Neuron (in vitro differentiated cells): ENCODE results near the gene RNF8.
"Not testable (repeated sequence)": the region's sequence is repeated elsewhere in the genome, so short reads cannot be mapped to it uniquely, and the experiment has no call there.

Experiments used
- H2AFZ ChIP-seq: one replicate; pipeline ENCODE4 v1.6.1; 2013; ENCODE audit warnings: low read depth, mild to moderate bottlenecking, inconsistent platforms, low read length, moderate library complexity
- H3K27me3 ChIP-seq: one replicate; pipeline ENCODE4 v1.6.1; 2013; ENCODE audit warnings: low read length; ENCODE audit not compliant: insufficient read depth
- H3K36me3 ChIP-seq: one replicate; pipeline ENCODE4 v1.6.1; 2013; ENCODE audit warnings: low read length; ENCODE audit not compliant: insufficient read depth
- H3K4me1 ChIP-seq: one replicate; pipeline ENCODE4 v1.6.1; 2013; ENCODE audit warnings: low read length; ENCODE audit not compliant: insufficient read depth
- H3K4me3 ChIP-seq: 2 replicates; pipeline ENCODE4 v1.5.1; 2013; ENCODE audit warnings: mild to moderate bottlenecking, low read length, moderate library complexity
- H3K9me3 ChIP-seq: one replicate; pipeline ENCODE4 v1.6.1; 2013; ENCODE audit warnings: low read length

RNF8 gene

DNA sequence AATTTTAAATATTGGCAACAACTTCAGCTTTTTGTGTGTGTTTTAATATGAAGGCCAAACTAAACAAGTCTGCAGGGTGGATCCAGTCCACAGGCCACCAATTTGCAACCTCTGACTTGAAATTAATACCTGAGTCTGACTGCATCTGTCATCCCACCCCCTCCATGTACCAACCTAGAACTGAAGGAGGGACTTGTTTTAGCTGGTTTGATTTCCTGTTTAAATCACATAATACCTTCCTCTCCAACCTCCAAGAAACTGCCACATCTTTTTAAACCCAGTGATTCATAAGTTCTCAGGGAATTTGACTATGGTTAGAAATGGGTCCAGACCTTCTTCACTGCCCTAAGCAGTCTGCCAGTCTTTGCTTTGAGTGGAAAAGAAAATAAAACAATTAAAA lies 21.6 kb downstream of the RNF8 start:
- no peaks in the 10 kb centered on the region for H3K4me1 ChIP-seq
- H3K4me3 ChIP-seq = no peak overlapping the region
- no peaks in the 10 kb centered on the region for H3K27me3 ChIP-seq
- no peaks in the 10 kb centered on the region for H3K9me3 ChIP-seq
- H3K36me3 ChIP-seq = peaks cover 70% of the 10 kb centered on the region
- H2AFZ ChIP-seq = no peak overlapping the region

DNA sequence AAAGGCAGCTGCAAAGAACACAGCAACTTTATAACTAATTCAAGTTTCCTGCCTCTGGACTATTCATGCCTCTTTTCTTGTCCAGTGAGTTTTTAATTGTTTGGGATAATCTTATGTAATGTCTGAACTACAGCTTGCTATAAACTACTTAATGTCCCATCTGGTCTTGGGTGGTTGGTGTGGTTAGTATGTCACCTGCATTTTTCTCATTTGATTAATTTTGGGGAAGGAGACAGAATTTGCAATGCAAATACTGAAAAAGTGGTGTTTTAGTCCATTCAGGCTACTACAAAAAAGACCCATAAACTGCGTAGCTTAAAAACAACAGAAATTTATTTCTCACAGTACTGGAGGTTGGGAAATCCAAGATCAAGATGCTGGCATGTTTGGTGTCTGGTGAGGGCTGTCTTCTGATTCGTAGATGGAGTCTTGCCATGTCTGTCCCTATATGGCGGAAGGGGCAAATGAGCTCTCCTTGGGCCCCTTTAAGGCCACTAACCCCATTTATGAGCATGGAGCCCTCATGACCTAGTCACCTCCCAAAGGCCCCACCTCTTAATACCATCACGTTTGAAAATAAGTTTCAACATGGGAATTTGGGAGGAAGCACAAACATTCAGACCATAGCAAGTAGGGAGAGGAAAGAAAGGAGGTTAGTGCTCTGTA lies 22.4 kb downstream of the RNF8 start:
- peaks cover 66% of the 10 kb centered on the region for H3K36me3 ChIP-seq
- H3K9me3 ChIP-seq = no peaks in the 10 kb centered on the region
- H3K27me3 ChIP-seq = no peaks in the 10 kb centered on the region
- no peak overlapping the region for H2AFZ ChIP-seq
- H3K4me3 ChIP-seq = no peak overlapping the region
- no peaks in the 10 kb centered on the region for H3K4me1 ChIP-seq

DNA sequence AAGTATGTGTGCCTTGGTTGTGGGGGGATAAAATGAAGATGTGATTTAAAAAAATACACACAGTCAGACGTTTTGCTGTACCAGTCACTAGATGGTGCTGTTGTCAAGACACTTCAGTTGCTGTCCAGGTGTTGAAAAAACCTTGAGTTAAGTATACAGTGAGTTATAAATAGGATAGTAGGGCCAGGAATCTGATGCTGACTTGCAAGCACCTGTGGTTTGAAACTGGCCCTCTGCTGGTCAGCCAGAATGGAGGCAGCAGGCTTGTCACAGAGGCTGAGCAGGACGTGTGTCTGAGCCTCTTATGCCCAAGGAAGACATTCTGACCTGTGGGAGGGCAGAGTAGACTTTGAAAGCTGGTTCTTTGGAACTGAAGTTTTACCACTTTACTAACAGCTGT lies 27.8 kb downstream of the RNF8 start:
- Histone ChIP-seq H3K9me3 (no peaks in the 10 kb centered on the region), H3K36me3 (peaks cover 40% of the 10 kb centered on the region), H3K4me3 (no peak overlapping the region), H3K27me3 (no peaks in the 10 kb centered on the region), H3K4me1 (no peaks in the 10 kb centered on the region), H2AFZ (no peak overlapping the region)

DNA sequence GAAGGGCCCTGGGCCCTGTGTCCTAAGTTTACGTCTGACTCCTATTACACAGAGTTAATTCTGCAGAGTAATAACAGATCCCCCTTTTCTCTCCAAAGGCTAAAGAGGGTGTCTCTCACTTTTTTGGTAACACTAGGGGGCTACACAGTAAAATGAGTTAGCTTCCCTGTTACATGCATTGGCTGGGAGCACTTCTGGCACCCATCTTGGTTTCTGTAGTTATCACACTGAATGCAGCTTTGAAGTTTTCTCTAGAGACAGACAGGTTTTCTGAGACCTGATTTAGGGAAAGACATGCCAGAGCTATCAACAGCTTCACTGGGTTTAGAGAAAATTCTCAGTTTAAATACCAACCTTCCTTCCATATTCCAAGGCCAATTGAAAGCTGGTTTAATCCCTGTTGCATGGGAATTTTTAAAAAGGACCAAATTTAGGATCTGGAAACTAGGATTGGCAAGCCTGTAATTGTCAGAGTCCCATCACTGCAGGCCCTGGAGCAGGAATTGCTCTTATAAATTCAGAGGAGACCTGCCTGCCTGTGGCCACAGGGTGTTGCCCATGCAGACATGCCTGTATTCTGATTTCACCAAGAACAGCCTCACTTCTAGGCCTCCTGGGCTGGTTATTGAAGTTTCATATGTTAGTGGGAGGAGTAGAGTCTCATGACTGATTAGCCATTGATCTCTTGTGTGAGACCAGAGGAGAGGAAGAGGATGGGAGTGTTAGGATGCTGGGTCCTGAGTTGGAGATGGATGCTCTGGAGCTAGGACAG lies 29.4 kb downstream of the RNF8 start:
- H3K36me3 ChIP-seq = peaks cover 39% of the 10 kb centered on the region
- no peaks in the 10 kb centered on the region for H3K4me1 ChIP-seq
- H3K27me3 ChIP-seq = no peaks in the 10 kb centered on the region
- no peak overlapping the region for H3K4me3 ChIP-seq
- H2AFZ ChIP-seq = no peak overlapping the region
- H3K9me3 ChIP-seq = no peaks in the 10 kb centered on the region

DNA sequence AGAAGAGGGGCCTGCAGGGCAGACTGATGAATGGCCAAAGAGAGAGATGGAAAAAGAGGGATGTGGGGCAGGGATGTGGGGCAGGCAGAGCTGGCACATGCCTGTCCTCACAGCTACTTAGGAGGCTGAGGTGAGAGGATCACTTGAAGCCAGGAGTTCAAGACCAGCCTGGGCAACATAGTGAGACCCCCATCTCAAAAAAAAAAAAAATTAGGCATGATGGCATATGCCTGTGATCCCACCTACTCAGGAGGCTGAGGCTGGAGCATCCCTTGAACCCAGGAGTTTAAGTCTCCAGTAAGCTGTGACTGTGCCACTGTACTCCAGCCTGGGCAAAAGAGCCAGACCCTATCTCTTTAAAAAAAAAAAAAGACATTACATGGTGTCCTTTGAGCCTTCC lies 34.8 kb downstream of the RNF8 start:
- Histone ChIP-seq H2AFZ (no peak overlapping the region), H3K4me3 (no peak overlapping the region), H3K36me3 (peaks cover 58% of the 10 kb centered on the region), H3K4me1 (no peaks in the 10 kb centered on the region), H3K9me3 (no peaks in the 10 kb centered on the region), H3K27me3 (no peaks in the 10 kb centered on the region)

DNA sequence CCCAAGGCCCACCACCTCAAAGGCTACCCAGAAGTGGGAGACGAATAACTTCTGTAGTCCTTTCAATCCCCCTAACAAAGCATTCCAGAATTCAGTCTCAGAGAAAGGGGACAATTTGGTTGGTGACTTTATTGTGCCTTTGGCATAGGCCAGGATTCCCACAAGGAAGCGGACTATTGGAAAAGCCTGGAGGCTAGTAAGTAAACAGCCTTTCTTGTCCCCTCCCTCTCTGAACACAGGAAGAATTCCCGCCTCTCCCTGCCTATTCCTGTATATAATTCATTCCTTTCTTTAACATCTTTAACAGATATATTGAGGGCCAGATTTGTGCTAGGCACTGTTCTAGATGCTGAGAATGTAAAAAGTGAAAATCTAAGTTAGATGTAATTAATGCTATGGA lies 36.1 kb downstream of the RNF8 start:
- Histone ChIP-seq H3K4me3 (no peak overlapping the region), H2AFZ (no peak overlapping the region), H3K36me3 (peaks cover 59% of the 10 kb centered on the region), H3K27me3 (no peaks in the 10 kb centered on the region), H3K4me1 (no peaks in the 10 kb centered on the region), H3K9me3 (no peaks in the 10 kb centered on the region)

DNA sequence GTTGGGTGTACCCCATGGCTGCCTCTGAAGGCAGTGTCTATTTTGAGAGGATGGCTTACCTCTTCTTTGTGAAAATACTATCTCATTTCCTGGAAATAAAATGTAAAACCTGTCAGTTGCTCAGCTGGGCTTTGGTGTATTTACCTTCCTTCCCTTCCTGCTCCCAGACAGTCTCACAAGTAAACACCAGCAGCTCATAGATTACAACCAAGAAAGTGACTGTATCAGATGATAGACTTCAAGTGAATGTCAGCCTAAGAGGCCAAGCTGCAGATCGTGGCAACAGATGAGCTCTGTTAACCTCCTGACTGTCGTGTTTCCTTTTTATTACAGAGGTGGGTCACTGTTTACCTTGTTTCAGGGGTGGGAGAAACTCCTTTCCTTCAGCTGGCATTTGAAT lies 37.3 kb downstream of the RNF8 start:
- Histone ChIP-seq H3K4me1 (no peaks in the 10 kb centered on the region), H3K27me3 (no peaks in the 10 kb centered on the region), H3K4me3 (no peak overlapping the region), H3K9me3 (no peaks in the 10 kb centered on the region), H2AFZ (no peak overlapping the region), H3K36me3 (peaks cover 58% of the 10 kb centered on the region)

DNA sequence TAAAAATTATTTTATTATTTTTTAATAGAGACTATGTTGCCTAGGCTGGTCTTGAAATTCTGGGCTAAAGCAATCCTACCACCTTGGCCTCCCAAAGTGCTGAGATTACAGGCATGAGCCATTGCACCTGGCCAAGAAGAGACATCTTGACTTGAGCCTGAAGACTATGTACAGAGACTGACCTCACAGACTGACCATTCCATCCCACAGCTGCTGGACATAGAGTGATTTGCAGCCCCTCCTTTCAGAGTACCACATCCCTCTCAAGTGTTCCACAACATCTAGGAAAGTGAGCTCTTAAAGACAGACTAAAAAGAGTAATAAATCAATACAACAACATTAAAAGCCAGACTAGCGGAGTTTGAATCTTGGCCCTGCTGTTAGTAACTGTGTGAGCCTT lies 39.0 kb downstream of the RNF8 start:
- Histone ChIP-seq H3K9me3 (no peaks in the 10 kb centered on the region), H3K36me3 (peaks cover 44% of the 10 kb centered on the region), H3K27me3 (no peaks in the 10 kb centered on the region), H3K4me3 (no peak overlapping the region), H2AFZ (no peak overlapping the region), H3K4me1 (no peaks in the 10 kb centered on the region)

DNA sequence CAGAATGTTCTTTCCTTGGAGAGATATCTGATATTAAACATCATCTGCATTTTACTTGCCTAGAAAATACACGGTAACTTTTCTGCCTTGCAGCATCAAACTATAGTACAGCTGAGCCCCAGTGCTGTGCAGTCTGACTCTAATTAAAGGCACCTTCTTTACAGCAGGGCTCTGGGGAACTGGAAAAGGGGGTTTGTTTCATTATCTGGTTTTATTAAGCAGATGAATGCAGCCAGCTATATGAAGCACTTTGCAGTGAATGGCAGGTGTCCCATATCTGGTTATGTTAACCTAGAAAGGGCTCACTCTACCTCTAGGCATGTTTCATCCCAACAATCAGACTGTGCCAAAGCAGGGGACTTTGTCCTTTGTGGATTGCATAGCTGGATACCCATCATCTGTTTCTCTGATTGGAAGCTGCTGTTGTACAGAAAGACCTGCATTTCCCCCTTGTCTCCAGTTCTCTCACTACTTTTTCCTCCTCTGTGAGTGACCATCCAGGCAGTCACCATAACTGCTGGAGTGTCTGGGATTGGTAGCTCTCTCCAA lies 39.7 kb downstream of the RNF8 start:
- no peak overlapping the region for H2AFZ ChIP-seq
- H3K9me3 ChIP-seq = no peaks in the 10 kb centered on the region
- H3K4me1 ChIP-seq = no peaks in the 10 kb centered on the region
- no peaks in the 10 kb centered on the region for H3K27me3 ChIP-seq
- peaks cover 38% of the 10 kb centered on the region for H3K36me3 ChIP-seq
- H3K4me3 ChIP-seq = no peak overlapping the region

DNA sequence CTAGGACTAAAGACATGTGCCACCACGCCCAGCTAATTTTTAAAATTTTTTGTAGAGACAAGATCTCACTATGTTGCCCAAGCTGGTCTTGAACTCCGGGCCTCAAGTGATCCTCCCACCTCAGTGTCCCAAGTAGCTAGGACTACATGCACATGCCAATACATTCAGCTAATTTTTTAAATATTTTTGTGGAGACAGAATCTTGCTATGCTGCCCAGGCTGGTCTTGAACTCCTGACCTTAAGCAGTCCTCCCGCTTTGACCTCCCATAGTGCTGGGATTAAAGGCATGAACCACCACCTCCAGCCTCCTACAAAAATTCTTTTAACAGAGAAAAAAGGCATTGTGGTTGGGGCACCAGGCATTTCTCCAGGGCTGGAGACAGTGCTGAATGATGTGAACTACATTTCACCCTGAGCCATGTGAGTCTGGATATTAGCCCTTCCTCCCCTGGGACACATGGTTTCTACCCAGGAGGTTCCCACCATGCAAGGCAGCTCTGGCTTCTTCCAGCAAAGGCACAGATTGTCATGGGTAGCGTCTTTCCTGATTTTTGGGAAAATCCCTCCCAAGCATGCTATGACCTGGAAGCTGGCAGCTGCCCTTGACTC lies 42.9 kb downstream of the RNF8 start:
- no peaks in the 10 kb centered on the region for H3K4me1 ChIP-seq
- H3K9me3 ChIP-seq = no peaks in the 10 kb centered on the region
- no peaks in the 10 kb centered on the region for H3K27me3 ChIP-seq
- H2AFZ ChIP-seq = no peak overlapping the region
- H3K36me3 ChIP-seq = peaks cover 14% of the 10 kb centered on the region
- H3K4me3 ChIP-seq = no peak overlapping the region

DNA sequence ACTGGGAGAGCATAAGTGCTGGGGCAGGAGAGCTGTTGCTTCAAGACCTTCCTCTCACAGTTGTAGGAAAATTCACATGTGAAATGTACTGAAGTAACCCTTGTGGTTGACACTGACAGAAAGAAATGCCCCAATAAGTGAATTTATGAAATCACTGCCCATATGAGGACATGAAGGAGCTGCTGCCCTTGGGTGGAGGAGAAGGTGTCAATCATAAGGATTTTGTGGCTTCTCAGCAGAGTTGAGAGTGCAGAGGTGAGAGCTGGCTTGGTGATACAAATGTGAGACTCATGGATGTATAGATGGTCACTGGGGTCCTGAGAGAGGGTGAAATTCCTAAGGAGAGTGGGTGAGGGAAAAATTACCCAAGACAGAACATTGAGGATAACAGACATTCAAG lies 45.3 kb downstream of the RNF8 start:
- Histone ChIP-seq H2AFZ (no peak overlapping the region), H3K27me3 (no peaks in the 10 kb centered on the region)

DNA sequence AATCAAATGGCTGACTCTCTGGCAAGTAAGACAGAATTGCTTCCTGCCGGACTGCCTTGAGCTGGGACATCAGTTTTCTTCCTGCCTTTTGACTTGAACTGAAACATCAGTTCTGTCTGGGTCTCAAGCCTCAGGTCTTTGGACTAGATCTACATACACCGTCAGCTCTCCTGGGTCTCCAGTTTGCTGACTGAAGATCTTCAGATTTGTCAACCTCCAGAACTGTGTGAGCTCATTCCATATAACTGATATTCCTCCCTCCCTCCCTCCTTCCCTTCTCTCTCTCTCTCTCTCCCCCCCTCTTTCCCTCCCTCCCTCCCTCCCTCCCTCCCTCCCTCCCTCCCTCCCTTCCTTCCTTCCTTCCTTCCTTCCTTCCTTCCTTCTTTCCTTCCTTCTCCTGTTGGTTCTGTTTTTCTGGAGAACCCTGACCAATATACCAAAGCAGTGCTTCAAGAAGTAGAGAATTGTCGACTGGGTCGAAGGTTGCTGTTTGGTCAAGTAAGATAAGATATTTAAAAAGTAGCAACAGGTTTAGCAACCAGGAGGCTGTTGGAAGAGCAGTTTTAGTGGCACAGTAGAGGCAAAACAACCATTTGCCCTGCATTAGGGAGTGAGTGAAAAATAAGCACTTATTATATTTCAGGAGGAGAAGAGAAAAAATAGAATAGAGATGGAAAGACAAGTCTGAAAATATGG lies 46.2 kb downstream of the RNF8 start:
- H3K4me3 ChIP-seq = no peak overlapping the region
- H3K9me3 ChIP-seq = no peaks in the 10 kb centered on the region
- no peaks in the 10 kb centered on the region for H3K27me3 ChIP-seq
- no peaks in the 10 kb centered on the region for H3K36me3 ChIP-seq
- no peaks in the 10 kb centered on the region for H3K4me1 ChIP-seq
- H2AFZ ChIP-seq = no peak overlapping the region

More for the DNA sequence above, 45.3 kb downstream of the RNF8 start:
- Histone ChIP-seq H3K36me3 (peaks cover 3% of the 10 kb centered on the region), H3K4me3 (no peak overlapping the region), H3K4me1 (no peaks in the 10 kb centered on the region), H3K9me3 (no peaks in the 10 kb centered on the region)

DNA sequence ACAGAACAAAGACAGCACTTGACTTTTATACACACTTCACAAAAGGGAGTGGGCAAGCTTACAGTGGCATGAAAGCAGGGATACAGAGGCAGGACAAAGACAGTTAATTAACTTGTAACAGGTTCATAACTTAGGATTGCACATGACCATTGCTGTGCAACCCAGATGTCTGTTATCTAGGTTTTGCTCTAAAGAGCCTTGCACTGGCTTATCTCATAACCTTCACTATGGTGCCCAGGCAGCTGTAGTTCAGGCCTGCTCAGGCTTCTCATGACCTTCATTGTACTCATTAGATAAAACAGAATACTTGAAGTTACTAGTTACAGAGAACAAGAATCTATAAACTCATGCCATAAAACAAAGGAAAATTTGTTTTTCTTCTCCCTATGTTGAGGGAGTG lies 47.9 kb downstream of the RNF8 start:
- not testable (repeated sequence) for H3K4me3 ChIP-seq, H3K4me1 ChIP-seq, H3K27me3 ChIP-seq, H2AFZ ChIP-seq, H3K9me3 ChIP-seq, H3K36me3 ChIP-seq
